ENCODE results near the gene CACNA1A.

Gene CACNA1A

GRCh38 chr19:13447978-13448377 is 58.3 kb downstream of the CACNA1A start:
- Histone ChIP-seq H3K9me2 (ENCODE audit: low read depth, low read length) (no peaks in the 10 kb centered on the region), H3K79me2 (ENCODE audit: insufficient read depth, low read length) (no peaks in the 10 kb centered on the region), H3K4me2 (ENCODE audit: low read length) (no peak overlapping the region), H2AFZ (ENCODE audit: low read length) (no peak overlapping the region), H3K27ac (ENCODE audit: low read depth, low read length, poor library complexity, severe bottlenecking) (no peak overlapping the region), H3K36me3 (ENCODE audit: insufficient read depth, low read length) (no peaks in the 10 kb centered on the region), H3K9ac (ENCODE audit: low read length) (no peak overlapping the region), H3K9me3 (ENCODE audit: low read length) (0 out of 2 replicates have a peak, but pooled peaks cover 3% of the 10 kb centered on the region), H3F3A (ENCODE audit: insufficient read depth, low read length) (no peaks in the 10 kb centered on the region), H3K4me1 (ENCODE audit: insufficient read depth, low read length, severe bottlenecking) (no peaks in the 10 kb centered on the region), H4K20me1 (ENCODE audit: insufficient read depth, low read length) (no peaks in the 10 kb centered on the region), H3K27me3 (ENCODE audit: insufficient read depth, low read length) (no peaks in the 10 kb centered on the region), H3K4me3 (ENCODE audit: low read depth, low read length, poor library complexity, severe bottlenecking) (no peak overlapping the region)
- no peak for TF ChIP-seq EZH2 (IDR thresholded peaks at IDR 0.05; ENCODE audit: borderline replicate concordance, low read length)
- TF ChIP-seq, protein P1, sequence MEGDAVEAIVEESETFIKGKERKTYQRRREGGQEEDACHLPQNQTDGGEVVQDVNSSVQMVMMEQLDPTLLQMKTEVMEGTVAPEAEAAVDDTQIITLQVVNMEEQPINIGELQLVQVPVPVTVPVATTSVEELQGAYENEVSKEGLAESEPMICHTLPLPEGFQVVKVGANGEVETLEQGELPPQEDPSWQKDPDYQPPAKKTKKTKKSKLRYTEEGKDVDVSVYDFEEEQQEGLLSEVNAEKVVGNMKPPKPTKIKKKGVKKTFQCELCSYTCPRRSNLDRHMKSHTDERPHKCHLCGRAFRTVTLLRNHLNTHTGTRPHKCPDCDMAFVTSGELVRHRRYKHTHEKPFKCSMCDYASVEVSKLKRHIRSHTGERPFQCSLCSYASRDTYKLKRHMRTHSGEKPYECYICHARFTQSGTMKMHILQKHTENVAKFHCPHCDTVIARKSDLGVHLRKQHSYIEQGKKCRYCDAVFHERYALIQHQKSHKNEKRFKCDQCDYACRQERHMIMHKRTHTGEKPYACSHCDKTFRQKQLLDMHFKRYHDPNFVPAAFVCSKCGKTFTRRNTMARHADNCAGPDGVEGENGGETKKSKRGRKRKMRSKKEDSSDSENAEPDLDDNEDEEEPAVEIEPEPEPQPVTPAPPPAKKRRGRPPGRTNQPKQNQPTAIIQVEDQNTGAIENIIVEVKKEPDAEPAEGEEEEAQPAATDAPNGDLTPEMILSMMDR (IDR thresholded peaks at IDR 0.05; ENCODE audit: low read length): no peak

GRCh38 chr19:13441810-13442512 is 64.3 kb downstream of the CACNA1A start:
- no peaks in the 10 kb centered on the region for H3K4me1 ChIP-seq (ENCODE audit: insufficient read depth, low read length, severe bottlenecking)
- no peaks in the 10 kb centered on the region for H4K20me1 ChIP-seq (ENCODE audit: insufficient read depth, low read length)
- H3K9me2 ChIP-seq (ENCODE audit: low read depth, low read length): no peaks in the 10 kb centered on the region
- no peak overlapping the region for H3K4me2 ChIP-seq (ENCODE audit: low read length)
- no peak overlapping the region for H3K9ac ChIP-seq (ENCODE audit: low read length)
- H3K27me3 ChIP-seq (ENCODE audit: insufficient read depth, low read length): no peaks in the 10 kb centered on the region
- H3K27ac ChIP-seq (ENCODE audit: low read depth, low read length, poor library complexity, severe bottlenecking): no peak overlapping the region
- H3F3A ChIP-seq (ENCODE audit: insufficient read depth, low read length): no peaks in the 10 kb centered on the region
- no peak overlapping the region for H3K4me3 ChIP-seq (ENCODE audit: low read depth, low read length, poor library complexity, severe bottlenecking)
- H2AFZ ChIP-seq (ENCODE audit: low read length): no peak overlapping the region
- H3K36me3 ChIP-seq (ENCODE audit: insufficient read depth, low read length): no peaks in the 10 kb centered on the region
- H3K9me3 ChIP-seq (ENCODE audit: low read length): no peaks in the 10 kb centered on the region
- TF ChIP-seq, protein P1 (IDR thresholded peaks at IDR 0.05; ENCODE audit: low read length): no peak
- TF ChIP-seq EZH2 (IDR thresholded peaks at IDR 0.05; ENCODE audit: borderline replicate concordance, low read length): no peak
- H3K79me2 ChIP-seq (ENCODE audit: insufficient read depth, low read length): no peaks in the 10 kb centered on the region

GRCh38 chr19:13437919-13438618 is 68.2 kb downstream of the CACNA1A start:
- Histone ChIP-seq H3K27ac (ENCODE audit: low read depth, low read length, poor library complexity, severe bottlenecking) (no peak overlapping the region), H3F3A (ENCODE audit: insufficient read depth, low read length) (no peaks in the 10 kb centered on the region), H3K9me2 (ENCODE audit: low read depth, low read length) (no peaks in the 10 kb centered on the region), H4K20me1 (ENCODE audit: insufficient read depth, low read length) (no peaks in the 10 kb centered on the region), H3K4me1 (ENCODE audit: insufficient read depth, low read length, severe bottlenecking) (no peaks in the 10 kb centered on the region), H2AFZ (ENCODE audit: low read length) (no peak overlapping the region), H3K27me3 (ENCODE audit: insufficient read depth, low read length) (no peaks in the 10 kb centered on the region), H3K9ac (ENCODE audit: low read length) (no peak overlapping the region), H3K79me2 (ENCODE audit: insufficient read depth, low read length) (no peaks in the 10 kb centered on the region), H3K4me2 (ENCODE audit: low read length) (no peak overlapping the region), H3K36me3 (ENCODE audit: insufficient read depth, low read length) (no peaks in the 10 kb centered on the region), H3K9me3 (ENCODE audit: low read length) (no peaks in the 10 kb centered on the region), H3K4me3 (ENCODE audit: low read depth, low read length, poor library complexity, severe bottlenecking) (no peak overlapping the region)
- no peak for TF ChIP-seq EZH2 (IDR thresholded peaks at IDR 0.05; ENCODE audit: borderline replicate concordance, low read length)
- TF ChIP-seq, protein P1 (IDR thresholded peaks at IDR 0.05; ENCODE audit: low read length): no peak
